Measurements from ENCODE around the gene RAD52. TPM values are rescaled to one million over a fixed set of nuclear protein-coding genes. Genes with fewer than 3 reads are reported as not detected.

RAD52 gene
- total RNA-seq, 6 experiments from 2014 or later: 5.6 to 10.5 (median 8.5) TPM

- DNase-seq (no peak), ATAC-seq (no peak)
- 97% methylated on average over 2 of the region's 2 CpGs for WGBS (ENCODE audit: insufficient coverage, low coverage, low lambda C conversion rate, missing lambda C conversion rate)
- Histone ChIP-seq H3K27me3 (no peaks in the 10 kb centered on the region), H3K27ac (no peak overlapping the region), H3K36me3 (peaks cover 0 to 98% (median 65%) of the 10 kb centered on the region in 4 donors), H3K9me3 (no peaks in the 10 kb centered on the region), H3K4me1 (no peaks in the 10 kb centered on the region), H3K4me3 (no peak overlapping the region)
- intact Hi-C loops (cut with DNase I): no loop called here
- TF ChIP-seq POLR2A (IDR thresholded peaks at IDR 0.05) (no peak), CTCF (IDR thresholded peaks at IDR 0.05) (no peak)
Observed at GRCh38 chr12:885701-886100, 63.8 kb downstream of the RAD52 start.

- no peak for TF ChIP-seq CTCF (IDR thresholded peaks at IDR 0.05)
- TF ChIP-seq POLR2A (IDR thresholded peaks at IDR 0.05): no peak
- intact Hi-C loops (cut with DNase I): no loop called here
- no peak overlapping the region for H3K27ac ChIP-seq
- DNase-seq (no peak), ATAC-seq (no peak)
- no peaks in the 10 kb centered on the region for H3K27me3 ChIP-seq
- H3K36me3 ChIP-seq: peaks cover 0 to 99% (median 67%) of the 10 kb centered on the region in 4 donors
- no peaks in the 10 kb centered on the region for H3K9me3 ChIP-seq
- no peak overlapping the region for H3K4me3 ChIP-seq
- 98% methylated on average over 5 of the region's 5 CpGs for whole genome bisulfite sequencing (ENCODE audit: insufficient coverage, low coverage, low lambda C conversion rate, missing lambda C conversion rate)
- no peaks in the 10 kb centered on the region for H3K4me1 ChIP-seq
Observed at GRCh38 chr12:884746-885414, 64.6 kb downstream of the RAD52 start.

GRCh38 chr12:880656-881055 lies 68.8 kb downstream of the RAD52 start:
- DNase-seq (no peak), ATAC-seq (no peak)
- TF ChIP-seq CTCF (IDR thresholded peaks at IDR 0.05) (no peak), POLR2A (IDR thresholded peaks at IDR 0.05) (no peak)
- intact Hi-C loops (cut with DNase I): no loop called here
- Histone ChIP-seq H3K4me1 (no peaks in the 10 kb centered on the region), H3K27ac (no peak overlapping the region), H3K4me3 (no peak overlapping the region), H3K9me3 (no peaks in the 10 kb centered on the region), H3K27me3 (no peaks in the 10 kb centered on the region), H3K36me3 (peaks cover 0 to 78% (median 55%) of the 10 kb centered on the region in 4 donors)
- WGBS (ENCODE audit: insufficient coverage, low coverage, low lambda C conversion rate, missing lambda C conversion rate): 83% methylated on average over 4 of the region's 4 CpGs

GRCh38 chr12:879641-880040 lies 69.9 kb downstream of the RAD52 start:
- H3K27me3 ChIP-seq: no peaks in the 10 kb centered on the region
- H3K9me3 ChIP-seq: no peaks in the 10 kb centered on the region
- H3K27ac ChIP-seq: no peak overlapping the region
- intact Hi-C loops (cut with DNase I): no loop called here
- H3K4me1 ChIP-seq: no peaks in the 10 kb centered on the region
- WGBS (ENCODE audit: insufficient coverage, low coverage, low lambda C conversion rate, missing lambda C conversion rate): 85% methylated on average over 4 of the region's 5 CpGs
- H3K4me3 ChIP-seq: no peak overlapping the region
- ATAC-seq: no peak
- H3K36me3 ChIP-seq: peaks cover 0 to 73% (median 50%) of the 10 kb centered on the region in 4 donors
- no peak for DNase-seq
- TF ChIP-seq CTCF (IDR thresholded peaks at IDR 0.05) (no peak), POLR2A (IDR thresholded peaks at IDR 0.05) (no peak)
